ENCODE data around the gene RASGRP4.

- TF ChIP-seq CTCF (optimal IDR thresholded peaks at IDR 0.05 in 1 of 3, IDR thresholded peaks at IDR 0.05 in 1 of 3, conservative IDR thresholded peaks at IDR 0.05 in 1 of 3; ENCODE audit: extremely low read depth in 1 of 3, insufficient read depth in 2 of 3, low read length in 3 of 3): no peak
- TF ChIP-seq EZH2 (IDR thresholded peaks at IDR 0.05; ENCODE audit: low read length): no peak
Observed at GRCh38 chr19:38417146-38417543, 8.9 kb downstream of the RASGRP4 start.

All from keratinocyte (primary cell).